IgD-negative memory B cell (primary cell): Measurements from ENCODE around the gene CD70. TPM values are rescaled to one million over a fixed set of nuclear protein-coding genes. Genes with fewer than 3 reads are reported as not detected.
"Not testable (repeated sequence)": the region's sequence is repeated elsewhere in the genome, so short reads cannot be mapped to it uniquely, and the experiment has no call there.

ENCODE experiments used
- H3K27ac Mint-ChIP-seq, 3 donors: one replicate each; pipeline ENCODE4 v1.8.0; 2020 to 2022; ENCODE audit warnings: mild to moderate bottlenecking in 3 of 3, mixed read lengths in 3 of 3, moderate library complexity in 1 of 3
- H3K27me3 Mint-ChIP-seq: one replicate; pipeline ENCODE4 v1.8.0; 2021; ENCODE audit warnings: mixed read lengths
- H3K36me3 Mint-ChIP-seq: one replicate; pipeline ENCODE4 v1.8.0; 2020; ENCODE audit warnings: mild to moderate bottlenecking, mixed read lengths
- H3K4me1 Mint-ChIP-seq, 3 donors: one replicate each; pipeline ENCODE4 v1.8.0; 2020 to 2022; ENCODE audit warnings: mixed read lengths in 3 of 3, mild to moderate bottlenecking in 1 of 3
- H3K4me3 Mint-ChIP-seq, 4 donors: one replicate each; pipeline ENCODE4 v1.8.0; 2020 to 2022; ENCODE audit warnings: mild to moderate bottlenecking in 4 of 4, mixed read lengths in 4 of 4, moderate library complexity in 3 of 4
- H3K9me3 Mint-ChIP-seq, 3 donors: one replicate each; pipeline ENCODE4 v1.8.0; 2020 to 2021; ENCODE audit warnings: mixed read lengths in 3 of 3, mild to moderate bottlenecking in 1 of 3
- polyA plus RNA-seq: library from polyadenylated mRNA; unstranded; fragments of 300-500 nt; fragmentation: Illumina TruSeq; gene quantifications from one replicate; pipeline ENCODE4 v1.2.3, GENCODE V29; 2021

Gene CD70
- polyA plus RNA-seq, result 28.4 TPM

GRCh38 chr19:6590827-6591319 is at the start of gene CD70:
TSS of gene CD70 (minus strand) at chr19:6591150. CDS start at chr19:6591002, 148 bp downstream.
- Mint-ChIP-seq H3K4me3 (peak within 1 kb of the TSS; percentile 87 to 96 (median 93)), H3K36me3 (peaks cover 4% of the 10 kb centered on the region), H3K27ac (peak within 1 kb of the TSS; percentile 86 to 98 (median 93)), H3K9me3 (no peaks in the 10 kb centered on the region), H3K27me3 (peaks cover 18% of the 10 kb centered on the region), H3K4me1 (peaks cover 36 to 43% (median 40%) of the 10 kb centered on the region in 3 donors)

- not testable (repeated sequence) for H3K36me3 Mint-ChIP-seq, H3K27ac Mint-ChIP-seq, H3K27me3 Mint-ChIP-seq, H3K4me1 Mint-ChIP-seq, H3K9me3 Mint-ChIP-seq, H3K4me3 Mint-ChIP-seq
These were observed 49.4 kb upstream of the CD70 start for GRCh38 chr19:6640333-6640732.

- H3K9me3 Mint-ChIP-seq, result peaks cover 0 to 1% (median 0%) of the 10 kb centered on the region in 3 donors
- H3K27me3 Mint-ChIP-seq, result peaks cover 2% of the 10 kb centered on the region
- no peak overlapping the region for H3K27ac Mint-ChIP-seq
These were observed 48.5 kb upstream of the CD70 start for GRCh38 chr19:6639439-6639838.

GRCh38 chr19:6633456-6633813 is 42.5 kb upstream of the CD70 start:
- H3K9me3 Mint-ChIP-seq, H3K27ac Mint-ChIP-seq, H3K36me3 Mint-ChIP-seq, H3K4me3 Mint-ChIP-seq, H3K27me3 Mint-ChIP-seq: not testable (repeated sequence)
- peaks cover 20 to 28% (median 21%) of the 10 kb centered on the region in 3 donors for H3K4me1 Mint-ChIP-seq

More at GRCh38 chr19:6639439-6639838, 48.5 kb upstream of the CD70 start:
- Mint-ChIP-seq H3K4me1 (peaks cover 5 to 9% (median 6%) of the 10 kb centered on the region in 3 donors), H3K36me3 (no peaks in the 10 kb centered on the region), H3K4me3 (no peak overlapping the region)

GRCh38 chr19:6632747-6633455 is 42.0 kb upstream of the CD70 start:
- H3K27ac Mint-ChIP-seq, result peak overlapping the region in 1 of 3 donors; percentile 85
- peaks cover 20 to 28% (median 21%) of the 10 kb centered on the region in 3 donors for H3K4me1 Mint-ChIP-seq
- H3K4me3 Mint-ChIP-seq, result peak overlapping the region in 1 of 4 donors; percentile 41
- not testable (repeated sequence) for H3K27me3 Mint-ChIP-seq, H3K36me3 Mint-ChIP-seq, H3K9me3 Mint-ChIP-seq

- Mint-ChIP-seq H3K27ac (peak overlapping the region; percentile 65 to 85 (median 82)), H3K9me3 (peaks cover 0 to 7% (median 0%) of the 10 kb centered on the region in 3 donors), H3K27me3 (peaks cover 4% of the 10 kb centered on the region), H3K4me3 (peak overlapping the region in 2 of 4 donors; percentile 1 to 88), H3K4me1 (peaks cover 20 to 28% (median 21%) of the 10 kb centered on the region in 3 donors), H3K36me3 (no peaks in the 10 kb centered on the region)
These were observed 41.2 kb upstream of the CD70 start for GRCh38 chr19:6632002-6632621.

GRCh38 chr19:6626764-6627163 is 35.8 kb upstream of the CD70 start:
- Mint-ChIP-seq H3K4me3 (no peak overlapping the region), H3K27ac (no peak overlapping the region), H3K9me3 (peaks cover 0 to 7% (median 4%) of the 10 kb centered on the region in 3 donors), H3K4me1 (peaks cover 9 to 16% (median 11%) of the 10 kb centered on the region in 3 donors), H3K27me3 (peaks cover 5% of the 10 kb centered on the region), H3K36me3 (no peaks in the 10 kb centered on the region)

GRCh38 chr19:6617374-6617773 is 26.4 kb upstream of the CD70 start:
- H3K4me1 Mint-ChIP-seq, result no peaks in the 10 kb centered on the region
- no peak overlapping the region for H3K27ac Mint-ChIP-seq
- peaks cover 7% of the 10 kb centered on the region for H3K36me3 Mint-ChIP-seq
- H3K9me3 Mint-ChIP-seq, result peaks cover 8 to 15% (median 10%) of the 10 kb centered on the region in 3 donors
- H3K27me3 Mint-ChIP-seq, result peaks cover 17% of the 10 kb centered on the region
- H3K4me3 Mint-ChIP-seq, result no peak overlapping the region

GRCh38 chr19:6616011-6616410 is 25.1 kb upstream of the CD70 start:
- Mint-ChIP-seq H3K4me1 (no peaks in the 10 kb centered on the region), H3K27me3 (peaks cover 22% of the 10 kb centered on the region), H3K36me3 (peaks cover 7% of the 10 kb centered on the region), H3K9me3 (peaks cover 8 to 15% (median 10%) of the 10 kb centered on the region in 3 donors), H3K27ac (no peak overlapping the region), H3K4me3 (no peak overlapping the region)

GRCh38 chr19:6613711-6614110 is 22.8 kb upstream of the CD70 start:
- H3K27ac Mint-ChIP-seq, result no peak overlapping the region
- H3K4me3 Mint-ChIP-seq, result no peak overlapping the region
- peaks cover 28% of the 10 kb centered on the region for H3K27me3 Mint-ChIP-seq
- peaks cover 0 to 4% (median 4%) of the 10 kb centered on the region in 3 donors for H3K4me1 Mint-ChIP-seq
- H3K36me3 Mint-ChIP-seq, result peaks cover 2% of the 10 kb centered on the region
- H3K9me3 Mint-ChIP-seq, result peaks cover 0 to 7% (median 3%) of the 10 kb centered on the region in 3 donors

GRCh38 chr19:6610934-6611852 is 20.2 kb upstream of the CD70 start:
- peaks cover 22% of the 10 kb centered on the region for H3K27me3 Mint-ChIP-seq
- peaks cover 0 to 4% (median 0%) of the 10 kb centered on the region in 3 donors for H3K9me3 Mint-ChIP-seq
- no peaks in the 10 kb centered on the region for H3K36me3 Mint-ChIP-seq
- H3K27ac Mint-ChIP-seq, result no peak overlapping the region
- peaks cover 0 to 4% (median 4%) of the 10 kb centered on the region in 3 donors for H3K4me1 Mint-ChIP-seq
- no peak overlapping the region for H3K4me3 Mint-ChIP-seq

- peaks cover 19% of the 10 kb centered on the region for H3K27me3 Mint-ChIP-seq
- peaks cover 2 to 13% (median 9%) of the 10 kb centered on the region in 3 donors for H3K4me1 Mint-ChIP-seq
- H3K4me3 Mint-ChIP-seq, result no peak overlapping the region
- peaks cover 0 to 2% (median 0%) of the 10 kb centered on the region in 3 donors for H3K9me3 Mint-ChIP-seq
- no peaks in the 10 kb centered on the region for H3K36me3 Mint-ChIP-seq
- H3K27ac Mint-ChIP-seq, result no peak overlapping the region
These were observed 18.0 kb upstream of the CD70 start for GRCh38 chr19:6608940-6609339.

- not testable (repeated sequence) for H3K27ac Mint-ChIP-seq, H3K9me3 Mint-ChIP-seq, H3K36me3 Mint-ChIP-seq, H3K4me3 Mint-ChIP-seq
- Mint-ChIP-seq H3K27me3 (peaks cover 19% of the 10 kb centered on the region), H3K4me1 (peaks cover 7 to 16% (median 13%) of the 10 kb centered on the region in 3 donors)
These were observed 17.2 kb upstream of the CD70 start for GRCh38 chr19:6608146-6608545.

GRCh38 chr19:6606276-6607070 is 15.5 kb upstream of the CD70 start:
- not testable (repeated sequence) for H3K36me3 Mint-ChIP-seq, H3K4me3 Mint-ChIP-seq, H3K27me3 Mint-ChIP-seq, H3K27ac Mint-ChIP-seq, H3K9me3 Mint-ChIP-seq
- H3K4me1 Mint-ChIP-seq, result peaks cover 17 to 25% (median 21%) of the 10 kb centered on the region in 3 donors
